Muscle layer of duodenum (tissue), 2 donors: ENCODE results near the gene BCL2.

Experiments used
- H3K27ac ChIP-seq: one replicate; pipeline ENCODE4 v1.7.0; 2013; ENCODE audit warnings: mild to moderate bottlenecking, low read length
- H3K27me3 ChIP-seq: one replicate; pipeline ENCODE4 v1.7.0; 2013; ENCODE audit warnings: low read depth, mild to moderate bottlenecking, control low read depth, low read length
- H3K36me3 ChIP-seq, 2 donors: one replicate each; pipeline ENCODE4 v1.7.0; 2013; ENCODE audit warnings: low read length in 2 of 2, control low read depth in 1 of 2, mild to moderate bottlenecking in 1 of 2; ENCODE audit not compliant: insufficient read depth in 2 of 2, control insufficient read depth in 1 of 2
- H3K4me1 ChIP-seq, 2 donors: one replicate each; pipeline ENCODE4 v1.7.0; 2013; ENCODE audit warnings: low read length in 2 of 2, mild to moderate bottlenecking in 2 of 2, control low read depth in 1 of 2, moderate library complexity in 1 of 2; ENCODE audit not compliant: insufficient read depth in 2 of 2, control insufficient read depth in 1 of 2
- H3K4me3 ChIP-seq, 2 donors: one replicate each; pipeline ENCODE4 v1.7.0; 2013; ENCODE audit warnings: low read length in 2 of 2, low read depth in 1 of 2, mild to moderate bottlenecking in 1 of 2
- H3K9me3 ChIP-seq, 2 donors: one replicate each; pipeline ENCODE4 v1.7.0; 2013; ENCODE audit warnings: low read length in 2 of 2, control low read depth in 1 of 2, mild to moderate bottlenecking in 1 of 2; ENCODE audit not compliant: control insufficient read depth in 1 of 2
- donor health status: healthy.

The BCL2 gene

DNA sequence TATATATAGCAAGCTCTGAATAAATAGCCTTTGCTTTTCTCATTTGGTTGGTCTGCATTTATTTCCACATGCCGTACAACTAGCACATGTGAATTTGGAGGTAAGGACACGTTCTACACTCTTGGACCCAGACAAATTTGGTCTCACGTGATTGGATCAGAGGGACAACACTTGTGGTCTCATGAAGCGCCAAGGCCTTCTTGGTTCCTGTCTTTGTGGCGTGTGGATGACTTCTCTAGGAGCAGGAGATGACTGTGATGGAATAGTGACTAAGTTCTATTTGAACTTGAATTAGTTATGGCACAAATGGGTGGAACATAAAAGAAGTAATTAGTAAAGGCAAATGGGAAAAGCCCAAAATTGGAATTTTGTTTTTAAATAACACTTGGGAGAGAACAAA, 206.9 kb downstream of the BCL2 start:
- H3K4me3 ChIP-seq, result no peak overlapping the region
- no peaks in the 10 kb centered on the region for H3K27me3 ChIP-seq
- H3K9me3 ChIP-seq, result no peaks in the 10 kb centered on the region
- H3K36me3 ChIP-seq, result no peaks in the 10 kb centered on the region
- H3K4me1 ChIP-seq, result peaks cover 9 to 10% of the 10 kb centered on the region in 2 donors
- H3K27ac ChIP-seq, result no peak overlapping the region

DNA sequence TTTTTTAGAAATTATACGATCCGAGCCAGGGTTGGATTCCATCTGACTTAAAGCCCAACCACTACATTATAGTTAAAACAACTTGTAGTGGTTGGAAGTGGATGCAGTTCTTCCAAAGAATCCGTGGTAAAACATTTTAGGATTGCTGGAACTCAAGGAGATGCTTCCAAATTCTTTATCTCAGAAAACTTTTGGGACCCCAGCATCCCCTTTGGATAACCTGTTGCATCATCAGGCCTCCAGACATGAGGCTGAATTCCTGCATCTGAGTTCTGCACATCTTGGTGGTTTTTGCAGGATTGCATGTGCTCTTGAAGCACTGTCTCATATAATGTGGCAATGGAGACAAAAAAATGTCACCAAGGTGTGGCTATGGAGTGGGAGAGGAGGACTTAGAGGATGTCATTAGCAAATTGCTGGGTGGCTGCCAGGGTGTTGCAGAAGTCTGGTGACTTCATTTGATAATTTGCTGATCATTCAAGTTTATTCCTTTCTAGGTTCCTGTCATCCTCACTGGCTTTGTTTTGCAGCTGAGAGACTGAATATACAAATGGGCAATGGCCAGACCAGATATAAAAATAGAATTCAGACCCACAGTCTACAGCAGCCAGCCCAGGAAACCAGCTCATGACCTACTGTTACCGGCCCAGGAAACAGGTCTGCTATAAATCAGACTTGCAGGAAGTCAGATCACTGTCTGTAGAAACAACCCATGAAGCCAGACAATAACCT, 207.7 kb downstream of the BCL2 start:
- Histone ChIP-seq H3K9me3 (no peaks in the 10 kb centered on the region), H3K4me1 (peaks cover 9 to 10% of the 10 kb centered on the region in 2 donors), H3K4me3 (no peak overlapping the region), H3K27me3 (no peaks in the 10 kb centered on the region), H3K36me3 (no peaks in the 10 kb centered on the region), H3K27ac (no peak overlapping the region)

DNA sequence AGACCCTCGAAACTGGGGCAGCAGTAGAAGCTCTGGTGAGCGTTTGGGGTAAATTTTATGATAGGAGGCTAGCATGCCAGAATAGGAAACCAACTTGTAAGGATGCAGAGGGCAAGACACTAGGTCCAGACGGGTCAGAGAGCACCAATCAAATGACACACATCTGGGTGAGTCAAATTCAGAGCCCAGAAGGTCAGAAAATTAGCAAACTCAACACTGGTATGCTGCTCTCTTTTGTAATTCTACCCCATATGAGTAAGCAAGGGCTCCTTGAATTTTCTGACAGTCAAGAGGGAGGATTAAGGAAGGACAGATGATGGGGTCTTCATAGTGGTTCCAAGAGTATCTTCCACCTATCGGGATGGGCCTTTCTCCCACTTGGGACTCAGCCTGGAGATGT, 209.8 kb downstream of the BCL2 start:
- no peaks in the 10 kb centered on the region for H3K9me3 ChIP-seq
- H3K36me3 ChIP-seq, result no peaks in the 10 kb centered on the region
- H3K4me1 ChIP-seq, result peaks cover 9 to 10% of the 10 kb centered on the region in 2 donors
- H3K27me3 ChIP-seq, result no peaks in the 10 kb centered on the region
- H3K27ac ChIP-seq, result no peak overlapping the region
- no peak overlapping the region for H3K4me3 ChIP-seq

DNA sequence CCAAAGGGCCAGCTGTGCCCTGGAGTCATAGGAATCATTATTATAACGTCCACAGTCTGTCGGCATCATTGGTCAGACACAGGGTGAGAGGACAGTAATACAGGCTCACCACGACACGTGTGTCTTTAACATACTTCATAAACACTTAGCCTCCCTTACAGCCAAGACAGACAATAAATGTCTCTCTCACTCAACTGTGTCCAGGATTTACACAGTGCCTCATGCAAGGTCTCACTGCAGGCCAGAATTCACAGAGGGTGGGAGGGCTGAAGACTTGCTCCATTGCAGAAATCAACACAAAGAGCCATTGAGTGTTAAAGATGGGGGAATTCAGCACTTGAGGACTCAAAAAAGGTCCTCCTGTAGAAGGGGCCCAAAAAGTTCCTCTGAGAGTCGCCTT, 210.5 kb downstream of the BCL2 start:
- Histone ChIP-seq H3K36me3 (no peaks in the 10 kb centered on the region), H3K4me1 (peaks cover 9 to 10% of the 10 kb centered on the region in 2 donors), H3K27ac (no peak overlapping the region), H3K9me3 (no peaks in the 10 kb centered on the region), H3K27me3 (no peaks in the 10 kb centered on the region), H3K4me3 (no peak overlapping the region)

DNA sequence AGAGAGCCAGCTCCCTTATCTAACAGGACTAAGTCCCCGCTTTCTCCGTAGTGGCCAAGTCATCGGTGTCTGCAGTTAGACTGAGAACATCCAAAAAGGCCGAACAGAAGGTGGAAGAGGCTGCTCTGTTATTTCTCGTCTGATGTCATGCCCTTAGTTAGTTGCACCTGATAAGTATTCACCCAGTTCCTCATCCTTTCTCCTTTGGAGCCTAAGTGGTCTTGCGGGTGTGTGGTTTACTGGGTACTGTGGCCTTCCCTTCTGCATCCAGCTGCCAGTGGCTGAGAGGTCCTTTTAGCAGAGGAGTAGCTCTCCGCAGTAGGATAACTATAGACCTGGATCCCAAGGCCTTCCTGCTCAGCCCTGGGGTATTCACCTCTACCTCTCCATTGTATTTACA, 211.6 kb downstream of the BCL2 start:
- Histone ChIP-seq H3K27me3 (no peaks in the 10 kb centered on the region), H3K27ac (no peak overlapping the region), H3K36me3 (no peaks in the 10 kb centered on the region), H3K4me3 (no peak overlapping the region), H3K4me1 (peaks cover 9 to 10% of the 10 kb centered on the region in 2 donors), H3K9me3 (no peaks in the 10 kb centered on the region)

DNA sequence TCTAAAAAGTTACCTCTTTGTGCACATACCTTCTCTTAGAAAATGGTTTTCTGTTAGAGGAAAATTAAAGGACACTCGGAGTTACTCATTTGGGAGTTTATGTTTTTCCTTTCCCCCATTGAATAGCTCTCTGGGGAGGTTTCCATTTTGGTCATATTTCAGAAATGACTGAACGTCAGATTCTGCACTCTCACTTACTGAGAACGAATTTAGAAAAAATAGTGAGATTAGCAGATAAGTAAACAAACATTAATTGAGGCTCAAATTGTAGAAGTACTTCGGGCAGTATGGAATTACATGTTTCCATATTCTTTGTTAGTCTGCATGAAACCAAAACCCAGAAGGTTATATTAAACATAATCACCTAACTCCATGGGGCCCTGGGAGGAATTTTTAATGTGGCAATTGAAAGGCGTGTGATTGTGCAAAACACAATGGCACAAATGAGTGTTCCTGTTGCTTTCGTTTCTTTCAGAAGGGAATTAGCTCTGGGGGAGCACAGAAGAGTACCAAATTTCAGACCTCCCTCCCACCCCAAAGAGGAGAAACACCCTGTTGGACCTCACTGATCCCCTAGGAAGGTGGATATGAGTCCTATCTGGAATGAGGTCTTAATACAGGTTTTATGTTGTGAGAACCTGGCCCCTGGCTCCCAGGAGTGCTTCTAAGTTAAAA, 212.3 kb downstream of the BCL2 start:
- no peaks in the 10 kb centered on the region for H3K36me3 ChIP-seq
- H3K4me3 ChIP-seq, result no peak overlapping the region
- H3K4me1 ChIP-seq, result peaks cover 6 to 8% of the 10 kb centered on the region in 2 donors
- H3K27me3 ChIP-seq, result no peaks in the 10 kb centered on the region
- H3K27ac ChIP-seq, result no peak overlapping the region
- no peaks in the 10 kb centered on the region for H3K9me3 ChIP-seq

DNA sequence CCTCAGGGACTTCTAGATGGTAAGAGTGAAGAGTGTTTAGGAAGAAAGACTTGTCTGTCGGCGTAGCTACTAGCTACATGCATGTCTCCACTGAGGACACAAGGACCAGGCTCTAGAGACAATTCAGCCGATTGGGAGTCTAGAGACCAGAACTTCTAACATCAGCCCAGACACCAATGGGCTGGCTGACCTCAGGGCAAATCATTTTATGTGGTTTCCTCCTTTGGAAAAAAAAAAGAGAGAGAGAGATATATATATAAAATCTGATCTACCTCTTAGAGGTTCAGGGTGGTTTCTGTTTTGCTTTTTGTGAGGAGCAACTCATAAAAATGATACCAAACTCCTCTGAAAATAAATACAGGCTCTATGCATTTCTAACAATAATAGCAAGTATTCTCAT, 212.8 kb downstream of the BCL2 start:
- no peaks in the 10 kb centered on the region for H3K36me3 ChIP-seq
- peaks cover under 1 to 2% of the 10 kb centered on the region in 2 donors for H3K4me1 ChIP-seq
- no peak overlapping the region for H3K4me3 ChIP-seq
- no peak overlapping the region for H3K27ac ChIP-seq
- no peaks in the 10 kb centered on the region for H3K9me3 ChIP-seq
- H3K27me3 ChIP-seq, result no peaks in the 10 kb centered on the region

DNA sequence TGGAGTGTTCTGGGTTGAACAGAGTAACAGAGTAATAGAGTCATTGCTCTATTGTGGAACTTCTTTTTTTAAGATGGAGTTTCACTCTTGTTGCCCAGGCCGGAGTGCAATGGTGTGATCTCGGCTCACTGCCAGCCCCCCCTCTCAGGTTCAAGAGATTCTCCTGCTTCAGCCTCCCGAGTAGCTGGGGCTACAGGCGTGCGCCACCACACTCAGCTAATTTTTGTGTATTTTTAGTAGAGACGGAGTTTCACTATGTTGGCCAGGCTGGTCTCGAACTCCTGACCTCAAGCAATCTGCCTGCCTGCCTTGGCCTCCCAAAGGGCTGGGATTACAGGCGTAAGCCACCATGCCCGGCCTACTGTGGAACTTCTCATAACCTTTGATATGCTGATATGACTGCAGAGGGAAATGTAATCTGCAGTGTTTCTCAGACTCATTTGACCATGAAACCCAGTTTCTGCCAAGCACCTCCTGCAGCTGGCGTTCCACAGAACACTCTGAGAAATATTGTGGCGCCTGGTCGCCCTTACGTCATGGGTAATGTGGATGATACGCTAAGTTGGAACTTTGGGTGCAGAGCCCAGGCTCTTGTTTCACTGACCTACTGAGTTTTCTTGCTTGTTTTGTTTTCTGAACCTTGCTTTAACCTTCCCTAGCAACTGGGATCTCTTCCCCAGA, 213.8 kb downstream of the BCL2 start:
- H3K4me3 ChIP-seq, result no peak overlapping the region
- H3K27ac ChIP-seq, result no peak overlapping the region
- H3K9me3 ChIP-seq, result no peaks in the 10 kb centered on the region
- H3K27me3 ChIP-seq, result no peaks in the 10 kb centered on the region
- H3K4me1 ChIP-seq, result no peaks in the 10 kb centered on the region
- no peaks in the 10 kb centered on the region for H3K36me3 ChIP-seq

DNA sequence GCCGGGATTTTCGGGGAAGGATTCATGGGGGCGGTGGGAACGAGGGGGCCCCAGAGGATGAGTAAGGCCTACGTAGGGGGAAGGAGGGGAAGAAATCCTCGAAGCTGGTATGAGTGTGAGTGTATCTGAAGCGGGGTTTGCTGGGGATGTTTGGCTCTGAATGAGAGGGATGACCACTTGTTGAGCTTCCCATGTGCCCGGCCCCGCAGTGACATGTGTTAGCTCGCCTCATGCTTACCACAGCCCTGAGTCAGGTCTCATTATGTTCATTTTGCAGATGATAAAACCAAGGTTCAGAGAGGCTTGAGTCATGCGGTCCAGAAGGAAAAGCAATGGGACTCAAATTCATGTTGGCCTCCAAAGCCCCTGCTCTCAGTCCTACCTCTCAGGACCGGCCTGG, 214.7 kb downstream of the BCL2 start:
- Histone ChIP-seq H3K4me1 (no peaks in the 10 kb centered on the region), H3K36me3 (no peaks in the 10 kb centered on the region), H3K9me3 (no peaks in the 10 kb centered on the region), H3K27ac (no peak overlapping the region), H3K4me3 (no peak overlapping the region), H3K27me3 (no peaks in the 10 kb centered on the region)

DNA sequence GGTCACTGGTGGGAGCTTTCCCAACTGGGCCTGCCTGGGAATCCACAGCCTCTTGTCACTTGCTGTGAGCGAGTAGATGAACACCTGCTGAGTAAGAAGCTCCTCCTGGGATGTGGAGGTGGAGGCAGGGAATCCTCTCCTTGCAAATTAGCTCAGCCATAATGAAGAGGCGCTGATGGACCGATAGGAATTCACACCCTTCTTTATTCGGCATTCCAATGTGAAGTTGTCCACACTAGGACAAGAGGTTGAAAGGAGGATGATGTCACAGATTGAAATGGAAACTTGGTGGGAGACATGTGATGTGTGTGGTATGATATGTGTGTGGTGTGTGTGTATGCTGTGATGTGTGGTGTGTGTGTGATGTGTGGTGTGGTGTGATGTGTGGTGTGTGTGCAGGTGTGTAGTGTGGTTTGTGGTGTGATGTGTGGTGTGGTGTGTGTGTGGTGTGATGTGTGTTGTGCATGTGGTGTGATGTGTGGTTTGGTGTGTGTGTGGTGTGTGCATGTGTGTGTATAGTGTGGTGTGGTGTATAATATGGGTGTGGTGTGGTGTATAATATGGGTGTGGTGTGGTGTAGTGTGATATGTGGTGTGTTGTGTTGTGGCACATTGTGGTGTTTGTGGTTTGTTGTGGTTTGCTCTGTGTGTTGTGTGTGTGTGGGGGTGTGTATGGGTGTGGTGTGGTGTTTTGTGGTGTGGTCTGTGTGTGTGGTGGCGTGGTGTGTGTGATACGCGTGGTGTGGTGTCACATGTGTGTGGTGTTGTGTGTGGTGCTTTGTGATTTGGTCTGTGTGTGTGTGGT, 216.4 kb downstream of the BCL2 start:
- no peak overlapping the region for H3K4me3 ChIP-seq
- no peaks in the 10 kb centered on the region for H3K4me1 ChIP-seq
- no peaks in the 10 kb centered on the region for H3K9me3 ChIP-seq
- H3K36me3 ChIP-seq, result no peaks in the 10 kb centered on the region
- H3K27ac ChIP-seq, result no peak overlapping the region
- H3K27me3 ChIP-seq, result no peaks in the 10 kb centered on the region

DNA sequence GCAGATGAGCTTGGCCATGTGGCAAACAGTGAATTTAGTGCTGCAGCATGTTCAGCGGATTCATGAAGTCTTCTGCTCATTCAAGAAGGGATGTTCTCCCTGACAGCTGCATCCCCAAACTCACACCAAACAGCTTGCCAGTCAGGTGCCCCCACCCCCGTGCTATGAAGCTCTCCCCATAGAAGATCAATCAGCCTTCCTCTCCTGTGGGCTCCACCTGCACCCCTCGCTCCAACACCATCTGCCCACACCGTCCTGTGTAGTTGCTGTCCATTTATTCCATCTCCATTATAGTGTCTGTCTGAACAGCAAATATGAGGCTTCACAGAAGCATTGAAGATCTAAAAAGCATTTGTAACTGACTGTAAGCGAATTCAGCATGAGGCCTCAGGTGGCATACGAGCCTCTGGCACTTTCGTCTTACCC, 218.9 kb downstream of the BCL2 start:
- no peak overlapping the region for H3K27ac ChIP-seq
- no peaks in the 10 kb centered on the region for H3K9me3 ChIP-seq
- H3K4me3 ChIP-seq, result no peak overlapping the region
- peaks cover 0 to 18% of the 10 kb centered on the region in 2 donors for H3K4me1 ChIP-seq
- no peaks in the 10 kb centered on the region for H3K27me3 ChIP-seq
- H3K36me3 ChIP-seq, result no peaks in the 10 kb centered on the region
